H9 (cell line): ENCODE measurements around the gene TMBIM6. TPM values are rescaled to one million over a fixed set of nuclear protein-coding genes. Genes with fewer than 3 reads are reported as not detected.
A peak's percentile ranks its signal among the peaks of the same experiment; 100 is the strongest.

Source experiments
- DNase-seq: peaks from one replicate; pipeline ENCODE4 v3.0.0-alpha.2; 2017
- H2AFZ ChIP-seq: one replicate; pipeline ENCODE4 v1.6.1; 2013; ENCODE audit warnings: mild to moderate bottlenecking, low read length, control low read depth, moderate library complexity
- H2AK5ac ChIP-seq: 2 replicates; pipeline ENCODE4 v1.6.1; 2013; ENCODE audit warnings: low read length, control low read depth, mixed read lengths; ENCODE audit not compliant: insufficient read length
- H2BK120ac ChIP-seq: one replicate; pipeline ENCODE4 v1.6.1; 2013; ENCODE audit warnings: low read depth, mild to moderate bottlenecking, low read length, control low read depth, inconsistent platforms; ENCODE audit not compliant: poor library complexity, severe bottlenecking
- H2BK12ac ChIP-seq: 2 replicates; pipeline ENCODE4 v1.6.1; 2013; ENCODE audit warnings: low read length, control low read depth, mixed read lengths, low read depth; ENCODE audit not compliant: insufficient read length
- H2BK15ac ChIP-seq: 2 replicates; pipeline ENCODE4 v1.6.1; 2013; ENCODE audit warnings: low read depth, low read length, control low read depth
- H2BK20ac ChIP-seq: one replicate; pipeline ENCODE4 v1.6.1; 2013; ENCODE audit warnings: low read depth, mild to moderate bottlenecking, low read length, control low read depth, inconsistent platforms; ENCODE audit not compliant: poor library complexity, severe bottlenecking
- H2BK5ac ChIP-seq: 2 replicates; pipeline ENCODE4 v1.6.1; 2013; ENCODE audit warnings: low read length, control low read depth, mixed read lengths; ENCODE audit not compliant: insufficient read length
- H3K14ac ChIP-seq: 2 replicates; pipeline ENCODE4 v1.6.1; 2013; ENCODE audit warnings: low read length, control low read depth; ENCODE audit not compliant: insufficient read depth
- H3K18ac ChIP-seq: 2 replicates; pipeline ENCODE4 v1.6.1; 2013; ENCODE audit warnings: low read depth, mild to moderate bottlenecking, mixed read lengths, low read length, control low read depth; ENCODE audit not compliant: insufficient read length
- H3K23ac ChIP-seq: 2 replicates; pipeline ENCODE4 v1.6.1; 2013; ENCODE audit warnings: low read length, control low read depth, mixed read lengths, low read depth; ENCODE audit not compliant: insufficient read length
- H3K23me2 ChIP-seq: 2 replicates; pipeline ENCODE4 v1.6.1; 2013; ENCODE audit warnings: low read depth, mild to moderate bottlenecking, mixed read lengths, low read length, control low read depth; ENCODE audit not compliant: insufficient read length, poor library complexity, severe bottlenecking
- H3K27ac ChIP-seq: 2 replicates; pipeline ENCODE4 v1.5.1; 2013; ENCODE audit warnings: low read length, control low read depth, mixed read lengths, low read depth; ENCODE audit not compliant: insufficient read length
- H3K27me3 ChIP-seq: 2 replicates; pipeline ENCODE4 v1.6.1; 2013; ENCODE audit warnings: low read length, control low read depth, inconsistent platforms; ENCODE audit not compliant: insufficient read depth
- H3K4ac ChIP-seq: 2 replicates; pipeline ENCODE4 v1.6.1; 2013; ENCODE audit warnings: low read depth, mild to moderate bottlenecking, control low read depth, inconsistent platforms, low read length, moderate library complexity
- H3K4me1 ChIP-seq: 2 replicates; pipeline ENCODE4 v1.6.1; 2013; ENCODE audit warnings: low read length, control low read depth, inconsistent platforms; ENCODE audit not compliant: insufficient read depth
- H3K4me2 ChIP-seq: 2 replicates; pipeline ENCODE4 v1.6.1; 2013; ENCODE audit warnings: low read length, control low read depth, mixed read lengths; ENCODE audit not compliant: insufficient read length, insufficient read depth
- H3K56ac ChIP-seq: 2 replicates; pipeline ENCODE4 v1.6.1; 2013; ENCODE audit warnings: low read depth, mild to moderate bottlenecking, mixed read lengths, low read length, control low read depth; ENCODE audit not compliant: insufficient read length
- H3K79me1 ChIP-seq: 2 replicates; pipeline ENCODE4 v1.6.1; 2013; ENCODE audit warnings: low read depth, mild to moderate bottlenecking, moderate library complexity, low read length, control low read depth, inconsistent platforms; ENCODE audit not compliant: insufficient read depth, poor library complexity, severe bottlenecking
- H3K79me2 ChIP-seq: 2 replicates; pipeline ENCODE4 v1.6.1; 2013; ENCODE audit warnings: low read length, control low read depth, inconsistent platforms; ENCODE audit not compliant: insufficient read depth
- H3K9ac ChIP-seq: 2 replicates; pipeline ENCODE4 v1.6.1; 2013; ENCODE audit warnings: low read length, control low read depth, mixed read lengths; ENCODE audit not compliant: insufficient read length; ENCODE audit errors: extremely low read depth
- H3K9me3 ChIP-seq: one replicate; pipeline ENCODE4 v1.6.1; 2013; ENCODE audit warnings: low read depth, low read length, inconsistent platforms; ENCODE audit not compliant: control insufficient read depth
- H3T11ph ChIP-seq: one replicate; pipeline ENCODE4 v1.6.1; 2013; ENCODE audit warnings: mild to moderate bottlenecking, low read length, control low read depth, inconsistent platforms
- H4K20me1 ChIP-seq: one replicate; pipeline ENCODE4 v1.6.1; 2013; ENCODE audit not compliant: control insufficient read depth, insufficient read length, insufficient read depth
- H4K5ac ChIP-seq: 2 replicates; pipeline ENCODE4 v1.6.1; 2013; ENCODE audit warnings: low read depth, mild to moderate bottlenecking, mixed read lengths, low read length, control low read depth; ENCODE audit not compliant: insufficient read length
- H4K8ac ChIP-seq: replicated peaks from 2 replicates; pipeline ENCODE4 v1.6.1; 2013; ENCODE audit warnings: low read length, control low read depth, mixed read lengths, low read depth; ENCODE audit not compliant: insufficient read length
- H4K91ac ChIP-seq: 2 replicates; pipeline ENCODE4 v1.6.1; 2013; ENCODE audit warnings: low read depth, mild to moderate bottlenecking, moderate library complexity, mixed read lengths, low read length, control low read depth; ENCODE audit not compliant: insufficient read length
- H3K27ac Mint-ChIP-seq, 3 experiments: 2 replicates in 2 of 3; 3 replicates in 1 of 3; pipeline ENCODE4 v1.8.0; 2020 to 2021; ENCODE audit warnings: mixed read lengths in 3 of 3, mild to moderate bottlenecking in 1 of 3, moderate library complexity in 1 of 3
- H3K27me3 Mint-ChIP-seq: 2 replicates; pipeline ENCODE4 v1.8.0; 2021; ENCODE audit warnings: low read depth, mild to moderate bottlenecking, moderate library complexity, mixed read lengths
- H3K36me3 Mint-ChIP-seq, 3 experiments: 2 replicates in 2 of 3; 3 replicates in 1 of 3; pipeline ENCODE4 v1.8.0; 2020 to 2021; ENCODE audit warnings: low read depth in 3 of 3, mixed read lengths in 3 of 3; ENCODE audit not compliant: insufficient read depth in 1 of 3
- H3K4me1 Mint-ChIP-seq, 2 experiments: 2 replicates each; pipeline ENCODE4 v1.8.0; 2020; ENCODE audit warnings: mixed read lengths in 2 of 2
- H3K4me3 Mint-ChIP-seq, 2 experiments: 2 replicates in 1 of 2; 3 replicates in 1 of 2; pipeline ENCODE4 v1.8.0; 2020 to 2021; ENCODE audit warnings: mild to moderate bottlenecking in 2 of 2, mixed read lengths in 2 of 2, moderate library complexity in 1 of 2
- H3K9me3 Mint-ChIP-seq, 2 experiments: 2 replicates in 1 of 2; 3 replicates in 1 of 2; pipeline ENCODE4 v1.8.0; 2020; ENCODE audit warnings: mild to moderate bottlenecking in 2 of 2, mixed read lengths in 2 of 2, moderate library complexity in 1 of 2
- CTCF ChIP-seq: fragments of 200-600 bp; sonication (generic); conservative IDR thresholded peaks from 3 replicates; pipeline ENCODE4 v1.8.0; 2021; ENCODE audit warnings: antibody characterized with exemption, mild to moderate bottlenecking
- WGBS: extraction: QIAGEN DNeasy Blood & Tissue Kit; methylation state at CpG from one replicate; pipeline ENCODE4 v1.1.7; 2013; ENCODE audit warnings: missing lambda C conversion rate, low lambda C conversion rate, mixed read lengths; ENCODE audit not compliant: insufficient read length; ENCODE audit errors: extremely low coverage; 5-methylcytosine and 5-hydroxymethylcytosine counted together
- total RNA-seq: library from RNA; stranded (reverse); gene quantifications from 2 replicates; pipeline ENCODE4 v1.2.1, GENCODE V29; 2021

TMBIM6 gene
- total RNA-seq, 1 experiment from 2014 or later: 362 TPM

DNA sequence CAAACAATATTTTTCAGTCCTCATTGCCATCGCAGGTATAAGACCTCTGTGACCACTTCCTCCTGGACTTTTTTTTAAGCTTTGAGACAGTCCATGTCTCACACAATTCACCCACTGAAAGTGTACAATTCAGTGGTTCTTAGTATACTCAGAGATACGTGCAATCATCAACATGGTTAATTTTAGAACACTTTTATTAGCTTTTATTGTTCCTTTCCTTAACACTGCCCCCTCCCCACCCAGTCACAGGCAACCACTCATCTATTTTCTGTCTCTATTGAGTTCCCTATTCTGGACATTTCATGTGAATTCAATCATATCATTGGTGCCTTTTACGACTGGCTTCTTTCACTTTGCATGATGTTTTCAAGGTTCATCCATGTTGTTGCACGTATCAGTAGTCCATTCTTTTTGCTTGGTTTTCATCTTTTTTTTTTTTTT, 70.6 kb downstream of the TMBIM6 start:
- H2BK120ac ChIP-seq: no peak overlapping the region
- peaks cover 0 to 15% (median 8%) of the 10 kb centered on the region in 3 experiments; a peak in 4 of 7 replicates for H3K36me3 Mint-ChIP-seq
- WGBS: no CpG with 5 or more reads among the region's 4 CpGs
- no peak overlapping the region for H2AFZ ChIP-seq
- no peak overlapping the region for H2BK15ac ChIP-seq
- H3K79me2 ChIP-seq: no peaks in the 10 kb centered on the region
- H3K27ac Mint-ChIP-seq: peak overlapping the region in 2 of 3 experiments; percentile 62 to 90; a peak in 4 of 7 replicates
- no peak overlapping the region for H4K8ac ChIP-seq
- peaks cover 26 to 47% of the 10 kb centered on the region in 2 experiments for H3K4me1 Mint-ChIP-seq
- no peak overlapping the region for H3K4me2 ChIP-seq
- H4K5ac ChIP-seq: no peak overlapping the region
- no peak for TF ChIP-seq CTCF
- H3T11ph ChIP-seq: no peak overlapping the region
- H3K23me2 ChIP-seq: no peaks in the 10 kb centered on the region
- no peaks in the 10 kb centered on the region for H3K27me3 Mint-ChIP-seq
- H3K56ac ChIP-seq: no peak overlapping the region
- no peak overlapping the region for H2BK20ac ChIP-seq
- peaks cover 14% of the 10 kb centered on the region; the same call in 1 of the 2 replicates for H3K4me1 ChIP-seq
- no peak overlapping the region for H2AK5ac ChIP-seq
- H3K79me1 ChIP-seq: no peaks in the 10 kb centered on the region
- no peak overlapping the region for H3K18ac ChIP-seq
- no peak overlapping the region; a peak in 1 of 5 replicates for H3K4me3 Mint-ChIP-seq
- H3K23ac ChIP-seq: no peak overlapping the region
- H3K9ac ChIP-seq: no peak overlapping the region
- H3K27me3 ChIP-seq: no peaks in the 10 kb centered on the region
- no peak overlapping the region for H3K4ac ChIP-seq
- DNase-seq: no peak
- H3K9me3 ChIP-seq: no peaks in the 10 kb centered on the region
- H4K91ac ChIP-seq: no peak overlapping the region
- H2BK12ac ChIP-seq: no peak overlapping the region
- H2BK5ac ChIP-seq: no peak overlapping the region
- H3K9me3 Mint-ChIP-seq: no peaks in the 10 kb centered on the region; a peak in 1 of 5 replicates
- no peaks in the 10 kb centered on the region for H4K20me1 ChIP-seq
- no peak overlapping the region for H3K14ac ChIP-seq
- no peak overlapping the region for H3K27ac ChIP-seq
